Transverse colon (tissue), 3 donors: ENCODE data around the gene NBEAL1.
"Not testable (repeated sequence)": the region's sequence is repeated elsewhere in the genome, so short reads cannot be mapped to it uniquely, and the experiment has no call there.

ENCODE experiments used
- CTCF ChIP-seq, 5 experiments: fragments of 200-600 bp in 3 of 5; fragments of 450-650 bp in 2 of 5; sonication (generic) in 3 of 5; IDR thresholded peaks; 1 replicate in 2 of 5; 2 replicates in 3 of 5; pipeline ENCODE4 v1.5.1; 2016 to 2017; ENCODE audit warnings: antibody characterized with exemption in 5 of 5, inconsistent platforms in 3 of 5, mild to moderate bottlenecking in 2 of 5, moderate library complexity in 1 of 5
- EP300 ChIP-seq: sonication (generic); formaldehyde crosslinking; IDR thresholded peaks from one replicate; pipeline ENCODE4 v1.6.1; 2017; ENCODE audit warnings: antibody characterized with exemption, low read depth

DNA sequence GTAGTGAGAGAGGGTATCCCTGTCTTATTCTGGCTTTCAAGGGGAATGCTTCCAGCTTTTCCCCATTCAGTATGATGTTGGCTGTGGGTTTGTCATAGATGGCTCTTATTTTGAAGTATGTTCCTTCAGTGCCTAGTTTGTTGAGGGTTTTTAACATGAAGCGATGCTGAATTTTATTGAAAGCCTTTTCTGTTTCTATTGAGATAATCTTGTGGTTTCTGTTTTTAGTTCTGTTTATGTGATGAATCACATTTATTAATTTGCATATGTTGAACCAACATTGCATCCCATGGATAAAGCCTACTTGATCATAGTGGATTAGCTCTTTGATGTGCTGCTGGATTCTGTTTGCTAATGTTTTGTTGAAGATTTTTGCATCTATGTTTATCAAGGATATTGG lies 87.7 kb downstream of the NBEAL1 start:
- TF ChIP-seq EP300; CTCF (IDR thresholded peaks at IDR 0.05): not testable (repeated sequence)
